IMR-90 (cell line): ENCODE measurements around the gene LILRA2. TPM values are rescaled to one million over a fixed set of nuclear protein-coding genes. Genes with fewer than 3 reads are reported as not detected.
"Not testable (repeated sequence)": the region's sequence is repeated elsewhere in the genome, so short reads cannot be mapped to it uniquely, and the experiment has no call there.

Source experiments
- ATAC-seq: fragments of 200-7000 bp; cut with Tn5 transposase; 2 replicates; pipeline ENCODE4 v1.9.1; 2020; ENCODE audit warnings: low read depth, mild to moderate bottlenecking, moderate library complexity
- BruUV-seq: library from RNA; stranded (reverse); fragments of 400-500 nt; replicated peaks from 2 replicates; lab custom pipeline; 2021; lab: Mats Ljungman, UMichigan
- CTCF ChIA-PET: fragments of 300-600 bp; formaldehyde crosslinking; extraction: SDS; loops from one replicate; lab custom pipeline; 2021; ENCODE audit warnings: antibody characterized with exemption; lab: Yijun Ruan, JAX
- POLR2A ChIA-PET: fragments of 300-600 bp; sonication (Branson Sonifier 250); formaldehyde crosslinking; loops from one replicate; lab custom pipeline; 2022; ENCODE audit warnings: antibody characterized with exemption; ENCODE audit not compliant: unreplicated experiment; lab: Charles Lee
- DNase-seq: peaks from one replicate; pipeline ENCODE4 v3.0.0; 2013
- H2AFZ ChIP-seq: replicated peaks from 2 replicates; pipeline ENCODE3; 2013; ENCODE audit warnings: low read length, mild to moderate bottlenecking; ENCODE audit not compliant: poor library complexity
- H2AK5ac ChIP-seq: 2 replicates; pipeline ENCODE4 v1.6.1; 2013; ENCODE audit warnings: low read depth, low read length, inconsistent platforms
- H2AK9ac ChIP-seq: replicated peaks from 2 replicates; pipeline ENCODE3; 2013; ENCODE audit warnings: mild to moderate bottlenecking, low read depth, low read length, moderate library complexity; ENCODE audit not compliant: poor library complexity
- H2BK120ac ChIP-seq: 2 replicates; pipeline ENCODE4 v1.6.1; 2013; ENCODE audit warnings: low read depth, low read length, inconsistent platforms
- H2BK15ac ChIP-seq: 3 replicates; pipeline ENCODE4 v1.6.1; 2013; ENCODE audit warnings: low read depth, low read length, inconsistent platforms
- H2BK20ac ChIP-seq: 2 replicates; pipeline ENCODE4 v1.6.1; 2013; ENCODE audit warnings: low read depth, mild to moderate bottlenecking, inconsistent platforms, low read length, moderate library complexity
- H2BK5ac ChIP-seq: 2 replicates; pipeline ENCODE4 v1.6.1; 2013; ENCODE audit warnings: mild to moderate bottlenecking, low read depth, low read length, inconsistent platforms; ENCODE audit not compliant: poor library complexity, severe bottlenecking
- H3K14ac ChIP-seq: replicated peaks from 2 replicates; pipeline ENCODE4 v1.6.1; 2013; ENCODE audit warnings: low read depth, low read length, inconsistent platforms
- H3K18ac ChIP-seq: 2 replicates; pipeline ENCODE4 v1.6.1; 2013; ENCODE audit warnings: low read depth, low read length, control low read depth
- H3K23ac ChIP-seq: 2 replicates; pipeline ENCODE4 v1.6.1; 2013; ENCODE audit warnings: low read depth, low read length, inconsistent platforms
- H3K27ac ChIP-seq: 2 replicates; pipeline ENCODE4 v1.5.1; 2013; ENCODE audit warnings: mild to moderate bottlenecking, control low read depth, low read length; ENCODE audit not compliant: insufficient read depth
- H3K27me3 ChIP-seq: 2 replicates; pipeline ENCODE4 v1.6.1; 2013; ENCODE audit warnings: low read length; ENCODE audit not compliant: control insufficient read depth, insufficient read depth
- H3K36me3 ChIP-seq: 2 replicates; pipeline ENCODE4 v1.6.1; 2013; ENCODE audit warnings: low read length, mixed read lengths; ENCODE audit not compliant: control insufficient read depth, insufficient read depth
- H3K4ac ChIP-seq: 2 replicates; pipeline ENCODE4 v1.6.1; 2013; ENCODE audit warnings: low read depth, low read length, inconsistent platforms
- H3K4me1 ChIP-seq: 2 replicates; pipeline ENCODE4 v1.6.1; 2013; ENCODE audit warnings: low read length, mixed read lengths; ENCODE audit not compliant: control insufficient read depth, insufficient read depth
- H3K4me2 ChIP-seq: 2 replicates; pipeline ENCODE4 v1.6.1; 2013; ENCODE audit warnings: low read depth, mild to moderate bottlenecking, control low read depth, low read length, moderate library complexity
- H3K4me3 ChIP-seq: 2 replicates; pipeline ENCODE4 v1.5.1; 2013; ENCODE audit warnings: low read depth, mild to moderate bottlenecking, control low read depth, low read length, moderate library complexity; ENCODE audit not compliant: insufficient read depth
- H3K56ac ChIP-seq: 2 replicates; pipeline ENCODE4 v1.6.1; 2013; ENCODE audit warnings: low read length, inconsistent platforms; ENCODE audit not compliant: insufficient read depth; ENCODE audit errors: extremely low read depth
- H3K79me1 ChIP-seq, 2 experiments: 2 replicates each; pipeline ENCODE4 v1.6.1; 2013; ENCODE audit warnings: low read length in 2 of 2, inconsistent platforms in 1 of 2, low read depth in 1 of 2
- H3K9ac ChIP-seq: 2 replicates; pipeline ENCODE4 v1.6.1; 2013; ENCODE audit warnings: low read depth, low read length, control low read depth
- H3K9me1 ChIP-seq: 2 replicates; pipeline ENCODE4 v1.6.1; 2013; ENCODE audit warnings: low read length, inconsistent platforms; ENCODE audit not compliant: insufficient read depth
- H3K9me3 ChIP-seq: 2 replicates; pipeline ENCODE4 v1.6.1; 2013; ENCODE audit warnings: low read length; ENCODE audit not compliant: control insufficient read depth, insufficient read depth
- H4K20me1 ChIP-seq: 2 replicates; pipeline ENCODE4 v1.6.1; 2013; ENCODE audit warnings: low read length, inconsistent platforms; ENCODE audit not compliant: insufficient read depth
- H4K5ac ChIP-seq: 2 replicates; pipeline ENCODE4 v1.6.1; 2013; ENCODE audit warnings: mild to moderate bottlenecking, low read depth, low read length, control low read depth
- H4K8ac ChIP-seq, 2 experiments: 2 replicates each; pipeline ENCODE4 v1.6.1; 2013; ENCODE audit warnings: low read depth in 2 of 2, low read length in 2 of 2, control low read depth in 1 of 2, inconsistent platforms in 1 of 2
- H4K91ac ChIP-seq: 2 replicates; pipeline ENCODE4 v1.6.1; 2013; ENCODE audit warnings: low read depth, low read length, inconsistent platforms; ENCODE audit not compliant: insufficient read depth
- MAZ ChIP-seq: IDR thresholded peaks from 2 replicates; pipeline ENCODE4 v1.6.1; 2012; ENCODE audit warnings: low read depth, mild to moderate bottlenecking, low read length, improper control_type of control experiment, moderate library complexity, borderline replicate concordance
- USF2 ChIP-seq: fragments of 150-350 bp; IDR thresholded peaks from 2 replicates; pipeline ENCODE4 v1.6.1; 2017; ENCODE audit warnings: mild to moderate bottlenecking, antibody characterized with exemption, low read length, low read depth
- WGBS, 2 experiments: methylation state at CpG; one replicate each; pipeline versions ENCODE4 v1.1.5 to v1.1.7; 2013; ENCODE audit warnings: missing lambda C conversion rate in 2 of 2; ENCODE audit not compliant: insufficient read length in 1 of 2; ENCODE audit errors: extremely low coverage in 2 of 2; 5-methylcytosine and 5-hydroxymethylcytosine counted together
- dilution Hi-C: fragments of 300-500 bp; cut with HindIII; formaldehyde crosslinking; loops from one replicate; pipeline ENCODE4 v1.14.3; 2018; ENCODE audit warnings: low sequenced_read_pairs; ENCODE audit not compliant: unreplicated experiment
- in situ Hi-C: fragments of 300-500 bp; cut with MboI; formaldehyde crosslinking; loops from 3 replicates; pipeline ENCODE4 v1.14.3; 2019; ENCODE audit warnings: low sequenced_read_pairs, inconsistent platforms, mixed read lengths
- intact Hi-C: fragments of 100-400 bp; cut with micrococcal nuclease; formaldehyde crosslinking; loops from 2 replicates; pipeline ENCODE4 v1.10.0; 2022
- polyA plus RNA-seq, 3 experiments: library from polyadenylated mRNA; depleted of rRNA; stranded (reverse); fragments of >200 nt; gene quantifications; 2 replicates each; pipeline ENCODE4 v1.2.3, GENCODE V29; 2012; ENCODE audit warnings: low replicate concordance in 1 of 3
- total RNA-seq: library from RNA; depleted of rRNA; stranded (reverse); fragments of >200 nt; gene quantifications from 2 replicates; pipeline ENCODE4 v1.2.3, GENCODE V29; 2012

The LILRA2 gene
- total and polyA plus RNA-seq, 2 of the 4 experiments (the other 2 are of a cell fraction): not detected

- Histone ChIP-seq H2AFZ (no peak overlapping the region), H2BK20ac (no peak overlapping the region), H2AK9ac (no peak overlapping the region), H3K4me1 (no peaks in the 10 kb centered on the region), H4K91ac (no peak overlapping the region), H2BK120ac (no peak overlapping the region), H3K14ac (no peak overlapping the region), H2BK15ac (no peak overlapping the region), H4K8ac (no peak overlapping the region), H3K27ac (no peak overlapping the region), H3K4me2 (no peak overlapping the region), H3K18ac (no peak overlapping the region), H3K27me3 (no peaks in the 10 kb centered on the region), H3K4me3 (no peak overlapping the region), H4K5ac (no peak overlapping the region), H3K23ac (no peak overlapping the region), H3K79me1 (no peaks in the 10 kb centered on the region), H3K9ac (no peak overlapping the region), H2BK5ac (no peak overlapping the region), H3K9me1 (no peaks in the 10 kb centered on the region), H3K4ac (no peak overlapping the region), H2AK5ac (no peak overlapping the region), H4K20me1 (no peaks in the 10 kb centered on the region), H3K36me3 (no peaks in the 10 kb centered on the region), H3K9me3 (peaks cover 22% of the 10 kb centered on the region; the same call in 1 of the 2 replicates), H3K56ac (no peak overlapping the region)
- POLR2A ChIA-PET: no interaction called here
- ATAC-seq (no peak), DNase-seq (no peak)
- no TSS peak for BruUV-seq
- CTCF ChIA-PET: no interaction called here
- TF ChIP-seq USF2 (no peak), MAZ (no peak)
- intact Hi-C loops: no loop called here
- dilution Hi-C loops: no loop called here
- in situ Hi-C loops: loop anchor here (5.0 kb wide), 1 partner anchor 351 kb away; the partner anchor contains the start of gene LILRB2
- no CpG with 5 or more reads among the region's 7 CpGs for WGBS, 2 experiments
These were observed 59.8 kb downstream of the LILRA2 start for GRCh38 chr19:54633401-54633800.

GRCh38 chr19:54636081-54636480 lies 62.5 kb downstream of the LILRA2 start:
- H3K27ac ChIP-seq, BruUV-seq, dilution Hi-C loops, DNase-seq, H3K56ac ChIP-seq, CTCF ChIA-PET, H4K20me1 ChIP-seq, H3K79me1 ChIP-seq, H4K91ac ChIP-seq, H3K9ac ChIP-seq, intact Hi-C loops, H3K36me3 ChIP-seq, in situ Hi-C loops, H2BK5ac ChIP-seq, H2AK9ac ChIP-seq, H3K4ac ChIP-seq, H3K9me1 ChIP-seq, H2AK5ac ChIP-seq, H3K18ac ChIP-seq, H3K4me3 ChIP-seq, H3K4me2 ChIP-seq, H3K27me3 ChIP-seq, H3K23ac ChIP-seq, H4K8ac ChIP-seq, H3K14ac ChIP-seq, H2BK120ac ChIP-seq, H4K5ac ChIP-seq, H2BK15ac ChIP-seq, H2AFZ ChIP-seq, H3K4me1 ChIP-seq, ATAC-seq, H2BK20ac ChIP-seq, POLR2A ChIA-PET: not testable (repeated sequence)
- WGBS, 2 experiments: 0% methylated on average over 5 of the region's 12 CpGs; no CpG with 5 or more reads in 1 of the 2 experiments
- peaks cover 22% of the 10 kb centered on the region for H3K9me3 ChIP-seq
